HepG2 (cell line): ENCODE data around the gene EEFSEC. TPM values are rescaled to one million over a fixed set of nuclear protein-coding genes. Genes with fewer than 3 reads are reported as not detected.

Source experiments
- ASH2L ChIP-seq: fragments of 300-600, 200-600 bp; sonication (generic); IDR thresholded peaks from 2 replicates; pipeline ENCODE4 v1.7.0; 2017; ENCODE audit warnings: low read depth, mild to moderate bottlenecking, moderate library complexity, mixed read lengths, low read length; ENCODE audit not compliant: insufficient read length
- CENPX ChIP-seq: sonication (generic); formaldehyde crosslinking; IDR thresholded peaks from 2 replicates; pipeline ENCODE4 v1.9.0; 2021; ENCODE audit warnings: mild to moderate bottlenecking, missing genetic modification reagents, moderate library complexity
- DPF2 ChIP-seq: sonication (generic); formaldehyde crosslinking; IDR thresholded peaks from 2 replicates; pipeline ENCODE4 v1.4.0; 2020; ENCODE audit warnings: mild to moderate bottlenecking, low read depth, missing genetic modification reagents, borderline replicate concordance
- FOXP4 ChIP-seq: sonication (generic); formaldehyde crosslinking; IDR thresholded peaks from 2 replicates; pipeline ENCODE4 v1.4.0; 2020; ENCODE audit warnings: missing genetic modification reagents
- KDM1A ChIP-seq: IDR thresholded peaks from 2 replicates; pipeline ENCODE4 v1.6.1; 2016; ENCODE audit warnings: missing compliant biosample characterization
- LCORL ChIP-seq, 2 experiments: fragments of 450-650 bp in 1 of 2; sonication (generic) in 1 of 2; formaldehyde crosslinking in 1 of 2; IDR thresholded peaks; 2 replicates each; pipeline versions ENCODE4 v1.5.0 to v1.6.1; 2017 to 2020; ENCODE audit warnings: antibody characterized with exemption in 1 of 2, missing genetic modification reagents in 1 of 2
- MIER3 ChIP-seq: IDR thresholded peaks from 2 replicates; pipeline ENCODE4 v1.6.1; 2016; ENCODE audit warnings: missing compliant biosample characterization, borderline replicate concordance
- NFYC ChIP-seq: IDR thresholded peaks from 2 replicates; pipeline ENCODE4 v1.6.1; 2016; ENCODE audit warnings: missing genetic modification reagents, missing compliant biosample characterization
- PHF8 ChIP-seq: sonication (generic); formaldehyde crosslinking; IDR thresholded peaks from 2 replicates; pipeline ENCODE4 v1.5.0; 2020; ENCODE audit warnings: missing genetic modification reagents
- POLR2A ChIP-seq, 2 experiments: IDR thresholded peaks; 2 replicates each; pipeline ENCODE4 v1.6.1; 2011; ENCODE audit warnings: low read depth in 2 of 2, low read length in 2 of 2, mild to moderate bottlenecking in 1 of 2, moderate library complexity in 1 of 2; ENCODE audit not compliant: insufficient read depth in 1 of 2
- SMC3 ChIP-seq: IDR thresholded peaks from 2 replicates; pipeline ENCODE4 v1.6.1; 2011; ENCODE audit warnings: low read length, improper control_type of control experiment
- SSRP1 ChIP-seq: IDR thresholded peaks from 2 replicates; pipeline ENCODE4 v1.6.1; 2016; ENCODE audit warnings: control low read depth
- TIGD3 ChIP-seq: sonication (generic); formaldehyde crosslinking; IDR thresholded peaks from 2 replicates; pipeline ENCODE4 v1.5.1; 2020; ENCODE audit warnings: mild to moderate bottlenecking, missing genetic modification reagents, borderline replicate concordance
- ZBTB8A ChIP-seq: sonication (generic); formaldehyde crosslinking; IDR thresholded peaks from 2 replicates; pipeline ENCODE4 v1.4.0; 2020; ENCODE audit warnings: mild to moderate bottlenecking, low read depth, missing genetic modification reagents, borderline replicate concordance
- ZEB1 ChIP-seq: IDR thresholded peaks from 2 replicates; pipeline ENCODE4 v1.6.1; 2012; ENCODE audit warnings: mild to moderate bottlenecking, low read depth, inconsistent platforms; ENCODE audit not compliant: insufficient replicate concordance
- ZNF264 ChIP-seq: sonication (generic); formaldehyde crosslinking; IDR thresholded peaks from 2 replicates; pipeline ENCODE4 v1.4.0; 2020; ENCODE audit warnings: missing genetic modification reagents
- ZNF430 ChIP-seq: sonication (generic); formaldehyde crosslinking; IDR thresholded peaks from 2 replicates; pipeline ENCODE4 v1.9.0; 2021; ENCODE audit warnings: mild to moderate bottlenecking, missing genetic modification reagents
- ZNF567 ChIP-seq: sonication (generic); formaldehyde crosslinking; IDR thresholded peaks from 2 replicates; pipeline ENCODE4 v1.8.1; 2023; ENCODE audit warnings: mild to moderate bottlenecking, missing genetic modification reagents, borderline replicate concordance
- polyA plus RNA-seq, 8 experiments: library from polyadenylated mRNA; depleted of rRNA in 3 of 8; stranded (reverse) in 7 of 8; unstranded in 1 of 8; fragments of >200 nt; fragmentation: Illumina TruSeq in 4 of 8; extraction: Trizol in 4 of 8; gene quantifications; 2 replicates each; pipeline versions ENCODE4 v1.2.1 to v1.2.3, GENCODE V29; 2011 to 2016; ENCODE audit warnings: low read depth in 4 of 8, missing spikeins in 1 of 8, mixed read lengths in 1 of 8; ENCODE audit not compliant: insufficient read depth in 1 of 8
- total RNA-seq, 5 experiments: library from RNA; depleted of rRNA; stranded (reverse); fragments of >200 nt; fragmentation: Illumina TruSeq; extraction: Trizol; gene quantifications; 2 replicates each; pipeline ENCODE4 v1.2.3, GENCODE V29; 2016; ENCODE audit warnings: low read depth in 1 of 5
- TF ChIP-seq, protein P1 (sequence below): sonication (generic); formaldehyde crosslinking; IDR thresholded peaks from 2 replicates; pipeline ENCODE4 v1.4.0; 2020; ENCODE audit warnings: missing genetic modification reagents
- TF ChIP-seq, protein P2 (sequence below): sonication (generic); formaldehyde crosslinking; IDR thresholded peaks from 2 replicates; pipeline ENCODE4 v1.4.0; 2020; ENCODE audit warnings: missing genetic modification reagents
- TF ChIP-seq, protein P3 (sequence below), 2 experiments: fragments of 450-650 bp in 1 of 2; sonication (generic) in 1 of 2; formaldehyde crosslinking; IDR thresholded peaks; 2 replicates each; pipeline versions ENCODE4 v1.5.0 to v1.8.0; 2020 to 2022; ENCODE audit warnings: mild to moderate bottlenecking in 1 of 2, missing genetic modification reagents in 1 of 2

The EEFSEC gene
- total and polyA plus RNA-seq, 2 of the 13 experiments (the other 11 are each of a cell fraction or from before 2014, with no cell fraction given) = 6.4 to 24.2 TPM

- TF ChIP-seq, protein P1, sequence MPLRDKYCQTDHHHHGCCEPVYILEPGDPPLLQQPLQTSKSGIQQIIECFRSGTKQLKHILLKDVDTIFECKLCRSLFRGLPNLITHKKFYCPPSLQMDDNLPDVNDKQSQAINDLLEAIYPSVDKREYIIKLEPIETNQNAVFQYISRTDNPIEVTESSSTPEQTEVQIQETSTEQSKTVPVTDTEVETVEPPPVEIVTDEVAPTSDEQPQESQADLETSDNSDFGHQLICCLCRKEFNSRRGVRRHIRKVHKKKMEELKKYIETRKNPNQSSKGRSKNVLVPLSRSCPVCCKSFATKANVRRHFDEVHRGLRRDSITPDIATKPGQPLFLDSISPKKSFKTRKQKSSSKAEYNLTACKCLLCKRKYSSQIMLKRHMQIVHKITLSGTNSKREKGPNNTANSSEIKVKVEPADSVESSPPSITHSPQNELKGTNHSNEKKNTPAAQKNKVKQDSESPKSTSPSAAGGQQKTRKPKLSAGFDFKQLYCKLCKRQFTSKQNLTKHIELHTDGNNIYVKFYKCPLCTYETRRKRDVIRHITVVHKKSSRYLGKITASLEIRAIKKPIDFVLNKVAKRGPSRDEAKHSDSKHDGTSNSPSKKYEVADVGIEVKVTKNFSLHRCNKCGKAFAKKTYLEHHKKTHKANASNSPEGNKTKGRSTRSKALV (CRISPR knock-in tag) = 0 out of 2 replicates have a peak, but pooled peaks have one; percentile 60
- TF ChIP-seq PHF8 (no peak), SMC3 (no peak), ASH2L (peak; percentile 99), ZEB1 (peak; percentile 33), DPF2 (CRISPR knock-in tag) (peak; percentile 88), ZNF430 (CRISPR knock-in tag) (no peak), FOXP4 (peak; percentile 81), LCORL (IDR thresholded peaks at IDR 0.05) (no peak), LCORL (CRISPR knock-in tag; IDR thresholded peaks at IDR 0.05) (peak; percentile 89), TIGD3 (CRISPR knock-in tag) (no peak), SSRP1 (CRISPR knock-in tag) (no peak), NFYC (CRISPR knock-in tag) (peak; percentile 49; the same call in 1 of the 2 replicates), ZNF567 (CRISPR knock-in tag) (no peak), ZBTB8A (CRISPR knock-in tag) (no peak), CENPX (CRISPR knock-in tag) (no peak), POLR2A (IDR thresholded peaks at IDR 0.05; ENCODE audit: insufficient read depth in 1 of 2, low read depth in 2 of 2, low read length in 2 of 2) (peak in 1 of 2 experiments; percentile 94; a peak in 2 of 4 replicates), ZNF264 (CRISPR knock-in tag) (peak; percentile 78; the same call in 1 of the 2 replicates), MIER3 (CRISPR knock-in tag) (peak; percentile 54; the same call in 1 of the 2 replicates), KDM1A (CRISPR knock-in tag) (peak; percentile 42; the same call in 1 of the 2 replicates)
- TF ChIP-seq, protein P2, sequence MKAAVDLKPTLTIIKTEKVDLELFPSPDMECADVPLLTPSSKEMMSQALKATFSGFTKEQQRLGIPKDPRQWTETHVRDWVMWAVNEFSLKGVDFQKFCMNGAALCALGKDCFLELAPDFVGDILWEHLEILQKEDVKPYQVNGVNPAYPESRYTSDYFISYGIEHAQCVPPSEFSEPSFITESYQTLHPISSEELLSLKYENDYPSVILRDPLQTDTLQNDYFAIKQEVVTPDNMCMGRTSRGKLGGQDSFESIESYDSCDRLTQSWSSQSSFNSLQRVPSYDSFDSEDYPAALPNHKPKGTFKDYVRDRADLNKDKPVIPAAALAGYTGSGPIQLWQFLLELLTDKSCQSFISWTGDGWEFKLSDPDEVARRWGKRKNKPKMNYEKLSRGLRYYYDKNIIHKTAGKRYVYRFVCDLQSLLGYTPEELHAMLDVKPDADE (CRISPR knock-in tag) = no peak
- TF ChIP-seq, protein P3, sequence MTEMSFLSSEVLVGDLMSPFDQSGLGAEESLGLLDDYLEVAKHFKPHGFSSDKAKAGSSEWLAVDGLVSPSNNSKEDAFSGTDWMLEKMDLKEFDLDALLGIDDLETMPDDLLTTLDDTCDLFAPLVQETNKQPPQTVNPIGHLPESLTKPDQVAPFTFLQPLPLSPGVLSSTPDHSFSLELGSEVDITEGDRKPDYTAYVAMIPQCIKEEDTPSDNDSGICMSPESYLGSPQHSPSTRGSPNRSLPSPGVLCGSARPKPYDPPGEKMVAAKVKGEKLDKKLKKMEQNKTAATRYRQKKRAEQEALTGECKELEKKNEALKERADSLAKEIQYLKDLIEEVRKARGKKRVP (CRISPR knock-in tag; IDR thresholded peaks at IDR 0.05) = peak in 1 of 2 experiments; percentile 46; a peak in 1 of 4 replicates
Observed at GRCh38 chr3:128167973-128168674, 14.8 kb downstream of the EEFSEC start (continued).
